GM18526 (cell line): ENCODE data around the gene OR2T1.

ENCODE experiments used
- POLR2A ChIP-seq: IDR thresholded peaks from 3 replicates; pipeline ENCODE4 v1.6.1; 2011; ENCODE audit not compliant: insufficient read length; ENCODE audit errors: extremely low read depth

OR2T1 gene, protein sequence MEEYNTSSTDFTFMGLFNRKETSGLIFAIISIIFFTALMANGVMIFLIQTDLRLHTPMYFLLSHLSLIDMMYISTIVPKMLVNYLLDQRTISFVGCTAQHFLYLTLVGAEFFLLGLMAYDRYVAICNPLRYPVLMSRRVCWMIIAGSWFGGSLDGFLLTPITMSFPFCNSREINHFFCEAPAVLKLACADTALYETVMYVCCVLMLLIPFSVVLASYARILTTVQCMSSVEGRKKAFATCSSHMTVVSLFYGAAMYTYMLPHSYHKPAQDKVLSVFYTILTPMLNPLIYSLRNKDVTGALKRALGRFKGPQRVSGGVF

GRCh38 chr1:248402748-248403147 lies at the start of gene OR2T1:
TSS of gene OR2T1 (plus strand) at chr1:248403048. CDS start at chr1:248406148, 3,100 bp downstream.
- TF ChIP-seq POLR2A, result no peak

- no peak for TF ChIP-seq POLR2A
Measured at GRCh38 chr1:248359415-248359814, 43.4 kb upstream of the OR2T1 start.

DNA sequence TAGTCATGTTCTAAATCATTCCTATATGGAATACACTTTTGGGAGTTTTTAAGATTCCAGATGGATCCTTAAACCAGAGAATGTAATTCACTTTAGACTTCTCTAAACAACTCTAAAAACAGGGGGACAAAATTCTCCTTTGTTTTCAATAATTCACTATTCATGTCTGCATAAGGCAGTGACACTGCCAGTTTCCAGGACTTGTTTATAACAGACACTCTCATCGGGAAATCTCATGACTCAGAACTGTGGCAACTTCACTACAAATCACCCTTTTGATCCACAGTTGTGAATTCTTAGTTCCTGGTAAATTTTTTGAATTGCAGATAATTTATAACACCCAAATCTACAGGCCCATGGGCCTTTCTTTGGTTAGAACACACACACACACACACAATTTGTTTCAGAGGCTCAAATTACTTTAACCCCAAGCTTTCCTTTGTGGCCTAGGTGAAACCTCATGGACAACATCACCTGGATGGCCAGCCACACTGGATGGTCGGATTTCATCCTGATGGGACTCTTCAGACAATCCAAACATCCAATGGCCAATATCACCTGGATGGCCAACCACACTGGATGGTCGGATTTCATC lies 41.6 kb upstream of the OR2T1 start, which contains the start of gene OR2T4:
Gene OR2T4, plus strand, starts transcription at position 545 of the 595 bp plus-strand sequence. Its CDS starts 0 bp downstream, at position 545.
- no peak for TF ChIP-seq POLR2A

- TF ChIP-seq POLR2A, result no peak
Measured at GRCh38 chr1:248366609-248367008, 36.2 kb upstream of the OR2T1 start.

- TF ChIP-seq POLR2A, result no peak
Measured at GRCh38 chr1:248372394-248372793, 30.5 kb upstream of the OR2T1 start.

- no peak for TF ChIP-seq POLR2A
Measured at GRCh38 chr1:248373761-248374160, 29.1 kb upstream of the OR2T1 start.

GRCh38 chr1:248375446-248375845 lies 27.4 kb upstream of the OR2T1 start, which contains the start of gene OR2T6:
TSS of gene OR2T6 (plus strand) at chr1:248375746. CDS start at chr1:248387609, 11,863 bp downstream.
- no peak for TF ChIP-seq POLR2A

DNA sequence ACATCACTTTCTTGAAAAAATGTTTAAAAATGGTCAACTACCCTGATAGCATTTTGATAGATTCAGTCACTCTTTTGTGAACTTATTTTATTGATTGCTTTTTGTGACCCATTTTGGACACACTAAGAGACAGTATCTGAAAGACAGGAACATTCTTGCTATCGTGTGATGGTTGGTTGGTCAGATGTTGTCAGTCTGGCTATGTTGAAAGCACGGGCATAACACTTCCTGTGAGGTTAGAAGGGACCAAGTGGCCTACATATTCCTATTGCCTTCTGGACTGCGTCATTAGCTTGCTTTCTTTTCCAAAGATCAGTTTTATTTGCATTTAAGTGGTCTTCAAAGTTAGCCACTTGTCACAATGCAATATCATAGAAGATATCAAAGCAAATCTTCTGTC lies 25.9 kb upstream of the OR2T1 start:
- TF ChIP-seq POLR2A, result no peak

GRCh38 chr1:248380854-248381253 lies 22.0 kb upstream of the OR2T1 start:
- no peak for TF ChIP-seq POLR2A

GRCh38 chr1:248388426-248388825 lies 14.4 kb upstream of the OR2T1 start:
- no peak for TF ChIP-seq POLR2A

DNA sequence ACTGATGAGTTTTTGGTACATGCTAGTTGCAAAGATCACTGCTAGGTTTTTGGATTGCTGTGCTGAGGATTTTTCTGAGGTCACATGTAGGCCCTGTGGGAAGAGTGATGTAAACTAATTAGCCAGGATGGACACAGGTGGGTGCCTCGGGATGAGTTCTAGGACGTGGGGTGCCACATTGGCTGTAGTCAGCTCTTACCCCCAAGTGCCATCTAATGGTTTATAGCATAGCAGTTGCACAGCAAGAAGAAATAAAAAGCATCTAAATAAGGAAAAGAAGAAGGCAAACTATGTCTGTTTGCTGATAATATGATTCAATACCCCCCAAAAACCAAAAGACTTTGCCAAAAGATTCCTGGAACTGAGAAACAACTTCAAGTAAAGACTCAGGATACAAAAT lies 9.8 kb upstream of the OR2T1 start:
- TF ChIP-seq POLR2A, result no peak

GRCh38 chr1:248404024-248404423 lies 1.2 kb downstream of the OR2T1 start:
- no peak for TF ChIP-seq POLR2A

DNA sequence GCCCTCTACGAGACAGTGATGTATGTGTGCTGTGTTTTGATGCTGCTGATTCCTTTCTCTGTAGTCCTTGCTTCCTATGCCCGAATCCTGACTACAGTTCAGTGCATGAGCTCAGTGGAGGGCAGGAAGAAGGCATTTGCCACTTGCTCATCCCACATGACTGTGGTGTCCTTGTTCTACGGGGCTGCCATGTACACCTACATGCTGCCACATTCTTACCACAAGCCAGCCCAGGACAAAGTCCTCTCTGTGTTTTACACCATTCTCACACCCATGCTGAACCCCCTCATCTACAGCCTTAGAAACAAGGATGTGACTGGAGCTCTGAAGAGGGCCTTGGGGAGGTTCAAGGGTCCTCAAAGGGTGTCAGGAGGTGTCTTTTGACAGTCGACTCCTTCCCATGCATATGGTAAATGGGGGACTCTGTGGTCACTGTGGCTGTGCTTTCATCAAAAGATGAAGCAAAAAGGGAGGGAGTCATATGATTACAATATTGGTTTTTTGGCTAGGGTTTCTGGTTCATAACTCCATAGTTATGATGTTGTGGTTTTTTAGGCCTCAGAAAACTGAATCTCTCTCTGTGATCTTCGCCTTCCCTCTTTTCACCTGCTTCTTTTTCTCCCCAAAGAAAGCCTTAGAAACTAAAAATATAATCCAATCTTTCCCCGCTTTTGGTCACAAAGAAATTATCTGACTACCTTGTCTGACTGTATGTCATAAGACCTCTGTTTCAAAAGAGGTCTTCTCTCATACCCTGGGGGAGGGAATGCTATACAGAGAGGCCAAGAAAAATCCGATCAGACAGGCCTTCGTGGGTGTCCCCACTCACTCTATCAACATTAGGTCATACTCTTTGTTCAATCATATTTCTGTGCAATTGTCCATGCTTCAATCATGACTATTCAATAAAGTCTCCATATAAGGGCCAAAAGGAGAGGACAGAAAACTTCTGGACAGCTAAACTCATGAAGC lies 4.2 kb downstream of the OR2T1 start:
- no peak for TF ChIP-seq POLR2A

DNA sequence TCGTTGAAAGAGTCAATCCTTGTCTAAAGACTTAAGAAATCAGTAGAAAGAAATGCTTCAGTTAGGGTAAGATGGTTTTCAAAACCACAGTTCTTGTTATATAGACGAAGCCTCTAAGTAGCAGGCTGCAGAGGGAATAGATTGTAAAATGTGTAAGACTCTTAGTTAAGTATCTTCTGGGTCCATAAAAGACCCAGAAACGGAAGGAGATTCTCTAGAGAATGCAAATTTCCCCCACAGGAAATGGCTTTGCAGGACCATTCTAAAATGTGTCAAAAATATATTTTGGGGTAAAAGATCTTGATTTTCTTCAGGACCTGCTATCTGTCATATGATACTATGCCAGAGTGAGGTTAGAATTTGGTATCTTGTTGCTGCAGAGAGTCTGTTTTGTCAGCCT lies 13.4 kb downstream of the OR2T1 start:
- TF ChIP-seq POLR2A, result no peak

GRCh38 chr1:248417854-248418253 lies 15.0 kb downstream of the OR2T1 start:
- TF ChIP-seq POLR2A, result no peak
